GM12878 (cell line): ENCODE measurements around the gene CEACAM1. TPM values are rescaled to one million over a fixed set of nuclear protein-coding genes. Genes with fewer than 3 reads are reported as not detected.

Experiments used
- ATAC-seq: fragments of 200-7000 bp; cut with Tn5 transposase; 3 replicates; pipeline ENCODE4 v1.9.1; 2020; ENCODE audit warnings: mild to moderate bottlenecking, moderate library complexity
- BruUV-seq: library from RNA; stranded (reverse); fragments of 400-500 nt; replicated peaks from 2 replicates; lab custom pipeline; 2021; lab: Mats Ljungman, UMichigan
- CTCF ChIA-PET: fragments of 300-600 bp; sonication (Branson Sonifier 250); formaldehyde crosslinking; extraction: SDS; loops from one replicate; lab custom pipeline; 2021; ENCODE audit warnings: inconsistent platforms; lab: Yijun Ruan, JAX
- POLR2A ChIA-PET: fragments of 350-600 bp; formaldehyde crosslinking; extraction: SDS; loops from one replicate; lab custom pipeline; 2021; ENCODE audit warnings: inconsistent platforms; lab: Charles Lee
- RAD21 ChIA-PET: fragments of 300-600 bp; sonication (Branson Sonifier 250); formaldehyde crosslinking; loops from one replicate; lab custom pipeline; 2023; ENCODE audit warnings: antibody characterized with exemption; ENCODE audit not compliant: unreplicated experiment; lab: Charles Lee
- SMC1A ChIA-PET: fragments of 300-600 bp; sonication (Branson Sonifier 250); formaldehyde crosslinking; loops from one replicate; lab custom pipeline; 2023; ENCODE audit not compliant: unreplicated experiment, uncharacterized antibody; lab: Charles Lee
- DNase-seq: peaks from one replicate; pipeline ENCODE4 v3.0.0-alpha.2; 2011; ENCODE audit warnings: low read depth, low spot score
- FAIRE-seq: peaks from 3 replicates; lab custom pipeline; 2011; peaks lifted over from hg19 to GRCh38; lab: Jason Lieb, UNC
- H2AFZ ChIP-seq: 2 replicates; pipeline ENCODE4 v1.6.0; 2011; ENCODE audit warnings: low read depth, low read length, control low read depth; ENCODE audit not compliant: control insufficient read depth
- H3K27ac ChIP-seq: 2 replicates; pipeline ENCODE4 v1.5.1; 2011; ENCODE audit warnings: control low read depth; ENCODE audit not compliant: control insufficient read depth, insufficient read depth
- H3K27me3 ChIP-seq, 2 experiments: replicated peaks in 1 of 2; 2 replicates each; pipeline versions ENCODE4 v1.6.0 to v1.6.1; 2011; ENCODE audit warnings: low read length in 1 of 2; ENCODE audit not compliant: control insufficient read depth in 2 of 2, insufficient read depth in 2 of 2
- H3K36me3 ChIP-seq, 2 experiments: 2 replicates each; pipeline ENCODE4 v1.5.1; 2011; ENCODE audit warnings: low read length in 1 of 2; ENCODE audit not compliant: control insufficient read depth in 2 of 2, insufficient read depth in 2 of 2
- H3K4me1 ChIP-seq: 2 replicates; pipeline ENCODE4 v1.6.1; 2011; ENCODE audit warnings: mild to moderate bottlenecking, low read length, moderate library complexity, mixed read lengths; ENCODE audit not compliant: control insufficient read depth, insufficient read depth
- H3K4me2 ChIP-seq: 2 replicates; pipeline ENCODE4 v1.6.0; 2011; ENCODE audit warnings: control low read depth; ENCODE audit not compliant: control insufficient read depth, insufficient read depth
- H3K4me3 ChIP-seq: fragments of 200-600 bp; sonication (generic); 2 replicates; pipeline ENCODE4 v1.5.1; 2016
- H3K79me2 ChIP-seq: 2 replicates; pipeline ENCODE4 v1.6.0; 2011; ENCODE audit warnings: low read length; ENCODE audit not compliant: control insufficient read depth, insufficient read depth
- H3K9ac ChIP-seq: 2 replicates; pipeline ENCODE4 v1.8.0; 2011; ENCODE audit warnings: low read length, control low read depth, mixed read lengths; ENCODE audit not compliant: control insufficient read depth, insufficient read depth
- H3K9me3 ChIP-seq: replicated peaks from 3 replicates; pipeline ENCODE4 v1.5.1; 2011; ENCODE audit warnings: mild to moderate bottlenecking, low read length; ENCODE audit not compliant: control insufficient read depth, insufficient read depth
- H4K20me1 ChIP-seq: 2 replicates; pipeline ENCODE4 v1.6.0; 2011; ENCODE audit not compliant: control insufficient read depth, insufficient read depth
- CBX5 ChIP-seq: sonication (generic); IDR thresholded peaks from 2 replicates; pipeline ENCODE4 v1.6.1; 2016; ENCODE audit warnings: low read depth, moderate library complexity, mild to moderate bottlenecking, inconsistent platforms
- CEBPB ChIP-seq, 2 experiments: fragments of 150-350 bp in 1 of 2; IDR thresholded peaks; 2 replicates each; pipeline ENCODE4 v1.6.1; 2012 to 2014; ENCODE audit warnings: low read depth in 2 of 2, low read length in 2 of 2, borderline replicate concordance in 1 of 2, inconsistent platforms in 1 of 2
- HDGF ChIP-seq: fragments of 450-650 bp; IDR thresholded peaks from 2 replicates; pipeline ENCODE4 v1.6.1; 2016; ENCODE audit warnings: antibody characterized with exemption
- IKZF1 ChIP-seq: fragments of 450-650 bp; conservative IDR thresholded peaks from 2 replicates; pipeline ENCODE4 v1.6.1; 2017; ENCODE audit warnings: antibody characterized with exemption, mild to moderate bottlenecking
- IKZF2 ChIP-seq, 2 experiments: fragments of 450-650 bp; IDR thresholded peaks; 2 replicates each; pipeline ENCODE4 v1.6.1; 2017; ENCODE audit warnings: mild to moderate bottlenecking in 2 of 2, moderate library complexity in 2 of 2
- MYB ChIP-seq: fragments of 150-350 bp; IDR thresholded peaks from 2 replicates; pipeline ENCODE4 v1.6.1; 2014; ENCODE audit warnings: mild to moderate bottlenecking, low read depth, low read length, borderline replicate concordance
- MYC ChIP-seq: IDR thresholded peaks from 2 replicates; pipeline ENCODE4 v1.6.1; 2011; ENCODE audit warnings: mild to moderate bottlenecking, low read length, moderate library complexity, inconsistent platforms; ENCODE audit not compliant: insufficient read depth, insufficient replicate concordance, insufficient read length, severe bottlenecking
- NR2C1 ChIP-seq: fragments of 450-650 bp; IDR thresholded peaks from 2 replicates; pipeline ENCODE4 v1.6.1; 2017; ENCODE audit warnings: antibody characterized with exemption, mild to moderate bottlenecking, moderate library complexity
- NR2F1 ChIP-seq: fragments of 450-650 bp; conservative IDR thresholded peaks from 2 replicates; pipeline ENCODE4 v1.6.1; 2017; ENCODE audit warnings: mild to moderate bottlenecking
- POU2F2 ChIP-seq: IDR thresholded peaks from 3 replicates; pipeline ENCODE4 v1.6.1; 2011; ENCODE audit warnings: low read depth, mild to moderate bottlenecking, low read length, borderline replicate concordance
- RB1 ChIP-seq: fragments of 450-650 bp; formaldehyde crosslinking; IDR thresholded peaks from 2 replicates; pipeline ENCODE4 v1.6.1; 2017; ENCODE audit warnings: mild to moderate bottlenecking, borderline replicate concordance
- SREBF1 ChIP-seq: IDR thresholded peaks from 2 replicates; pipeline ENCODE4 v1.6.1; 2012; ENCODE audit warnings: mild to moderate bottlenecking, low read length
- STAT1 ChIP-seq: fragments of 450-650 bp; conservative IDR thresholded peaks from 2 replicates; pipeline ENCODE4 v1.6.1; 2014; ENCODE audit warnings: antibody characterized with exemption, mild to moderate bottlenecking
- TBL1XR1 ChIP-seq: IDR thresholded peaks from 2 replicates; pipeline ENCODE4 v1.6.1; 2012; ENCODE audit warnings: low read depth, low read length, improper control_type of control experiment
- ZNF384 ChIP-seq: IDR thresholded peaks from 2 replicates; pipeline ENCODE4 v1.6.1; 2012; ENCODE audit warnings: low read depth, mild to moderate bottlenecking, low read length, improper control_type of control experiment, borderline replicate concordance
- WGBS: methylation state at CpG from one replicate; pipeline ENCODE4 v1.1.6; 2016; ENCODE audit warnings: low lambda C conversion rate; ENCODE audit not compliant: insufficient replicate concordance, insufficient coverage; ENCODE audit errors: missing lambda C conversion rate; 5-methylcytosine and 5-hydroxymethylcytosine counted together
- in situ Hi-C: fragments of 300-500 bp; cut with MboI; formaldehyde crosslinking; loops from 9 replicates; pipeline ENCODE4 v1.14.3; 2018; ENCODE audit warnings: mixed read lengths
- intact Hi-C: fragments of 100-400 bp; cut with micrococcal nuclease; formaldehyde crosslinking; loops from one replicate; pipeline ENCODE4 v1.14.2; 2022; ENCODE audit not compliant: unreplicated experiment
- polyA plus RNA-seq, 11 experiments: library from polyadenylated mRNA; depleted of rRNA in 4 of 11; unstranded in 6 of 11; stranded (reverse) in 5 of 11; fragments of >200 nt; fragmentation: Nextera tagmentation in 4 of 11; fragmentation: Illumina TruSeq in 1 of 11; extraction: Ambion mirVana in 4 of 11; extraction: Trizol in 1 of 11; gene quantifications; 1 replicate in 1 of 11; 2 replicates in 10 of 11; pipeline versions ENCODE4 v1.2.1 to v1.2.3, GENCODE V29; 2011 to 2016; ENCODE audit warnings: inconsistent platforms in 2 of 11, missing spikeins in 2 of 11, low read depth in 1 of 11
- total RNA-seq, 4 experiments: library from RNA; depleted of rRNA in 3 of 4; stranded (reverse); fragments of >200 nt in 3 of 4; fragmentation: Illumina TruSeq in 1 of 4; extraction: Trizol in 1 of 4; gene quantifications; 2 replicates each; pipeline versions ENCODE4 v1.2.1 to v1.2.3, GENCODE V29; 2013 to 2021
- TF ChIP-seq, protein P1 (sequence below): IDR thresholded peaks from 2 replicates; pipeline ENCODE4 v1.6.1; 2011; ENCODE audit warnings: borderline replicate concordance, low read depth, mild to moderate bottlenecking, moderate library complexity, mixed read lengths, low read length; ENCODE audit not compliant: insufficient read depth; ENCODE audit errors: extremely low read length
- TF ChIP-seq, protein P2 (sequence below): fragments of 150-350 bp; IDR thresholded peaks from 2 replicates; pipeline ENCODE4 v1.6.1; 2014; ENCODE audit warnings: mild to moderate bottlenecking, low read depth, low read length
- TF ChIP-seq, protein P3 (sequence below): IDR thresholded peaks from 2 replicates; pipeline ENCODE4 v1.6.1; 2012; ENCODE audit warnings: low read length, inconsistent platforms

CEACAM1 gene
- total and polyA plus RNA-seq, 10 of the 15 experiments (the other 5 are each of a cell fraction or from before 2014, with no cell fraction given), result 3.9 to 24.0 (median 6.5) TPM

DNA sequence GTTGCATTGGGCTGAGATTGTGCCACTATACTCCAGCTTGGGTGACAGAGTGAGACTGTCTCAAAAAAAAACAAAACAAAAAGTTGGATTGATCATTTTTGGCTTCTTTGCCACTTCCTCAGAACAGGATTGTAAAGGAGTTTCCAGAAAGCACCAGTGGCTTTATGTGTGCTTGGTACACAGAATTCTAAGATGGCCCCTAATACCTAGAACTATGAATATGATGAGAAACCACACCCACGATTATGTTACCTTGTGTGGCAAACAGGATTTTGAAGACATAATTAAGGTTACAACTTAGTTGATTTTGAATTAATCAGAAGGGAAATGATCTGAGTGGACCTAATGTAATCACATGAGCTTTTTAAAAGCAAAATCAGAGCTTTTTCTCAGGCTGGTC, 26.5 kb downstream of the CEACAM1 start:
- H3K9ac ChIP-seq, result no peak overlapping the region
- ATAC-seq (no peak), DNase-seq (no peak), FAIRE-seq (no peak)
- no peaks in the 10 kb centered on the region for H3K36me3 ChIP-seq
- H3K27me3 ChIP-seq, result no peaks in the 10 kb centered on the region
- CTCF ChIA-PET, result interaction anchor here (0.6 to 1.4 kb wide), 3 partner anchors 50 to 256 kb away, joined by 3 to 5 read pairs (median 3); no protein-coding TSS in a partner anchor
- 52% methylated on average over 1 of the region's 1 CpG for WGBS
- RAD21 ChIA-PET, result no interaction called here
- H3K4me3 ChIP-seq, result no peak overlapping the region
- H3K27ac ChIP-seq, result no peak overlapping the region
- SMC1A ChIA-PET, result interaction anchor here (0.7 to 1.2 kb wide), 3 partner anchors 9 to 35 kb away, joined by 3 to 6 read pairs (median 4); no protein-coding TSS in a partner anchor
- H3K4me2 ChIP-seq, result no peak overlapping the region
- intact Hi-C loops (no loop called here), in situ Hi-C loops (no loop called here)
- H4K20me1 ChIP-seq, result no peaks in the 10 kb centered on the region
- BruUV-seq, result no TSS peak
- H3K4me1 ChIP-seq, result peaks cover 17% of the 10 kb centered on the region
- POLR2A ChIA-PET, result interaction anchor here (0.7 kb wide), 1 partner anchor 35 kb away, joined by 3 read pairs; no protein-coding TSS in a partner anchor
- no peak overlapping the region for H2AFZ ChIP-seq
- H3K9me3 ChIP-seq, result no peaks in the 10 kb centered on the region
- TF ChIP-seq POU2F2, result no peak
- TF ChIP-seq TBL1XR1, result no peak
- TF ChIP-seq IKZF2 (IDR thresholded peaks at IDR 0.05), result no peak
- TF ChIP-seq ZNF384, result no peak
- no peak for TF ChIP-seq RB1
- no peak for TF ChIP-seq MYB
- TF ChIP-seq MYC, result no peak
- TF ChIP-seq IKZF1, result no peak
- no peak for TF ChIP-seq HDGF
- TF ChIP-seq NR2C1, result no peak
- TF ChIP-seq, protein P1, sequence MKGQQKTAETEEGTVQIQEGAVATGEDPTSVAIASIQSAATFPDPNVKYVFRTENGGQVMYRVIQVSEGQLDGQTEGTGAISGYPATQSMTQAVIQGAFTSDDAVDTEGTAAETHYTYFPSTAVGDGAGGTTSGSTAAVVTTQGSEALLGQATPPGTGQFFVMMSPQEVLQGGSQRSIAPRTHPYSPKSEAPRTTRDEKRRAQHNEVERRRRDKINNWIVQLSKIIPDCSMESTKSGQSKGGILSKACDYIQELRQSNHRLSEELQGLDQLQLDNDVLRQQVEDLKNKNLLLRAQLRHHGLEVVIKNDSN, result no peak
- no peak for TF ChIP-seq SREBF1
- TF ChIP-seq STAT1, result no peak
- TF ChIP-seq CBX5, result no peak
- TF ChIP-seq, protein P2, sequence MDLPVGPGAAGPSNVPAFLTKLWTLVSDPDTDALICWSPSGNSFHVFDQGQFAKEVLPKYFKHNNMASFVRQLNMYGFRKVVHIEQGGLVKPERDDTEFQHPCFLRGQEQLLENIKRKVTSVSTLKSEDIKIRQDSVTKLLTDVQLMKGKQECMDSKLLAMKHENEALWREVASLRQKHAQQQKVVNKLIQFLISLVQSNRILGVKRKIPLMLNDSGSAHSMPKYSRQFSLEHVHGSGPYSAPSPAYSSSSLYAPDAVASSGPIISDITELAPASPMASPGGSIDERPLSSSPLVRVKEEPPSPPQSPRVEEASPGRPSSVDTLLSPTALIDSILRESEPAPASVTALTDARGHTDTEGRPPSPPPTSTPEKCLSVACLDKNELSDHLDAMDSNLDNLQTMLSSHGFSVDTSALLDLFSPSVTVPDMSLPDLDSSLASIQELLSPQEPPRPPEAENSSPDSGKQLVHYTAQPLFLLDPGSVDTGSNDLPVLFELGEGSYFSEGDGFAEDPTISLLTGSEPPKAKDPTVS, result no peak
- TF ChIP-seq, protein P3, sequence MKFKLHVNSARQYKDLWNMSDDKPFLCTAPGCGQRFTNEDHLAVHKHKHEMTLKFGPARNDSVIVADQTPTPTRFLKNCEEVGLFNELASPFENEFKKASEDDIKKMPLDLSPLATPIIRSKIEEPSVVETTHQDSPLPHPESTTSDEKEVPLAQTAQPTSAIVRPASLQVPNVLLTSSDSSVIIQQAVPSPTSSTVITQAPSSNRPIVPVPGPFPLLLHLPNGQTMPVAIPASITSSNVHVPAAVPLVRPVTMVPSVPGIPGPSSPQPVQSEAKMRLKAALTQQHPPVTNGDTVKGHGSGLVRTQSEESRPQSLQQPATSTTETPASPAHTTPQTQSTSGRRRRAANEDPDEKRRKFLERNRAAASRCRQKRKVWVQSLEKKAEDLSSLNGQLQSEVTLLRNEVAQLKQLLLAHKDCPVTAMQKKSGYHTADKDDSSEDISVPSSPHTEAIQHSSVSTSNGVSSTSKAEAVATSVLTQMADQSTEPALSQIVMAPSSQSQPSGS, result no peak
- no peak for TF ChIP-seq CEBPB (IDR thresholded peaks at IDR 0.05; ENCODE audit: borderline replicate concordance in 1 of 2, low read depth in 2 of 2, low read length in 2 of 2)
- no peak for TF ChIP-seq NR2F1
- H3K79me2 ChIP-seq, result no peaks in the 10 kb centered on the region
